ENCODE results near the gene TBC1D4.

- no peak for TF ChIP-seq POLR2AphosphoS5 (IDR thresholded peaks at IDR 0.05; ENCODE audit: low read depth)
- TF ChIP-seq CTCF (conservative IDR thresholded peaks at IDR 0.05; ENCODE audit: low read depth in 2 of 2): no peak
- TF ChIP-seq REST (IDR thresholded peaks at IDR 0.05; ENCODE audit: unreplicated experiment): no peak
- no peak for TF ChIP-seq CREB1 (CRISPR knock-in tag; IDR thresholded peaks at IDR 0.05; ENCODE audit: low read depth)
- no peak for TF ChIP-seq EZH2phosphoT487 (IDR thresholded peaks at IDR 0.05; ENCODE audit: unreplicated experiment)
- no peak for TF ChIP-seq EZH2 (IDR thresholded peaks at IDR 0.05; ENCODE audit: low read depth, unreplicated experiment)
- no peak for TF ChIP-seq JUNB (IDR thresholded peaks at IDR 0.05; ENCODE audit: unreplicated experiment)
- no peak for TF ChIP-seq ZNF114 (CRISPR knock-in tag; IDR thresholded peaks at IDR 0.05)
- TF ChIP-seq NANOG (IDR thresholded peaks at IDR 0.05; ENCODE audit: borderline replicate concordance): no peak
Observed at GRCh38 chr13:75479102-75479740, 2.7 kb downstream of the TBC1D4 start.
